Activated T-cell treated with anti-CD3 and anti-CD28 coated beads, Interleukin-2, amount 50 U/mL, for 72 hours (primary cell): Measurements from ENCODE around the gene PASK. TPM values are rescaled to one million over a fixed set of nuclear protein-coding genes. Genes with fewer than 3 reads are reported as not detected.

Experiments
- ATAC-seq, 2 donors: fragments of 150-1000 bp; cut with Tn5 transposase; replicated peaks in 1 of 2; 2 replicates each; pipeline ENCODE4 v1.10.0; 2021; ENCODE audit warnings: moderate library complexity in 2 of 2, mild to moderate bottlenecking in 1 of 2
- DNase-seq, 2 donors: peaks; one replicate each; pipeline ENCODE4 v3.0.0; 2021 to 2022; ENCODE audit warnings: mixed read lengths in 1 of 2
- H3K27ac Mint-ChIP-seq: one replicate; pipeline ENCODE4 v1.8.0; 2022; ENCODE audit warnings: mild to moderate bottlenecking, moderate library complexity, mixed read lengths
- H3K27me3 Mint-ChIP-seq: one replicate; pipeline ENCODE4 v1.8.0; 2022; ENCODE audit warnings: low read depth, mixed read lengths
- H3K36me3 Mint-ChIP-seq, 2 donors: one replicate each; pipeline ENCODE4 v1.8.0; 2022; ENCODE audit warnings: mixed read lengths in 2 of 2, mild to moderate bottlenecking in 1 of 2; ENCODE audit not compliant: insufficient read depth in 2 of 2
- H3K4me1 Mint-ChIP-seq: one replicate; pipeline ENCODE4 v1.8.0; 2022; ENCODE audit warnings: low read depth, mixed read lengths
- H3K4me3 Mint-ChIP-seq, 2 donors: one replicate each; pipeline ENCODE4 v1.8.0; 2022; ENCODE audit warnings: mild to moderate bottlenecking in 2 of 2, mixed read lengths in 2 of 2, moderate library complexity in 2 of 2
- H3K9me3 Mint-ChIP-seq, 2 donors: one replicate each; pipeline ENCODE4 v1.8.0; 2022; ENCODE audit warnings: mixed read lengths in 2 of 2
- total RNA-seq, 2 donors: library from RNA; stranded (reverse); gene quantifications; one replicate each; pipeline ENCODE4 v1.2.3, GENCODE V29; 2022

PASK gene
- total RNA-seq, 2 donors from 2014 or later = 123 to 171 TPM

GRCh38 chr2:241163601-241164118, 14.4 kb upstream of the PASK start:
- Mint-ChIP-seq H3K27ac (no peak overlapping the region), H3K27me3 (no peaks in the 10 kb centered on the region), H3K4me3 (no peak overlapping the region), H3K4me1 (no peaks in the 10 kb centered on the region), H3K36me3 (peaks cover 9 to 22% of the 10 kb centered on the region in 2 donors), H3K9me3 (no peaks in the 10 kb centered on the region)
- no peak for DNase-seq
- peak in 1 of 2 donors; percentile 26 for ATAC-seq

GRCh38 chr2:241161646-241162281, 12.5 kb upstream of the PASK start:
- Mint-ChIP-seq H3K9me3 (no peaks in the 10 kb centered on the region), H3K27ac (no peak overlapping the region), H3K4me3 (no peak overlapping the region), H3K4me1 (no peaks in the 10 kb centered on the region), H3K36me3 (peaks cover 6 to 14% of the 10 kb centered on the region in 2 donors), H3K27me3 (no peaks in the 10 kb centered on the region)
- DNase-seq (no peak), ATAC-seq (no peak)

GRCh38 chr2:241160318-241160717, 11.0 kb upstream of the PASK start:
- Mint-ChIP-seq H3K9me3 (no peaks in the 10 kb centered on the region), H3K27me3 (no peaks in the 10 kb centered on the region), H3K4me1 (peaks cover 5% of the 10 kb centered on the region), H3K4me3 (no peak overlapping the region), H3K36me3 (peaks cover 5 to 10% of the 10 kb centered on the region in 2 donors), H3K27ac (no peak overlapping the region)
- ATAC-seq (no peak), DNase-seq (no peak)

- DNase-seq = no peak
- Mint-ChIP-seq H3K36me3 (peaks cover 7 to 10% of the 10 kb centered on the region in 2 donors), H3K27me3 (no peaks in the 10 kb centered on the region), H3K9me3 (no peaks in the 10 kb centered on the region), H3K4me3 (no peak overlapping the region), H3K27ac (peak overlapping the region; percentile 33), H3K4me1 (peaks cover 15% of the 10 kb centered on the region)
- no peak for ATAC-seq
Measured at GRCh38 chr2:241159116-241159515, 9.8 kb upstream of the PASK start.

GRCh38 chr2:241158546-241158900, 9.3 kb upstream of the PASK start:
- H3K27me3 Mint-ChIP-seq = no peaks in the 10 kb centered on the region
- H3K27ac Mint-ChIP-seq = no peak overlapping the region
- peaks cover 20% of the 10 kb centered on the region for H3K4me1 Mint-ChIP-seq
- DNase-seq (no peak), ATAC-seq (no peak)
- no peaks in the 10 kb centered on the region for H3K9me3 Mint-ChIP-seq
- peaks cover 7 to 10% of the 10 kb centered on the region in 2 donors for H3K36me3 Mint-ChIP-seq
- no peak overlapping the region for H3K4me3 Mint-ChIP-seq

- Mint-ChIP-seq H3K36me3 (peaks cover 7 to 11% of the 10 kb centered on the region in 2 donors), H3K27me3 (no peaks in the 10 kb centered on the region), H3K4me3 (no peak overlapping the region), H3K9me3 (no peaks in the 10 kb centered on the region), H3K4me1 (peaks cover 25% of the 10 kb centered on the region), H3K27ac (no peak overlapping the region)
- ATAC-seq (no peak), DNase-seq (no peak)
Measured at GRCh38 chr2:241157841-241158545, 8.7 kb upstream of the PASK start.

- Mint-ChIP-seq H3K27me3 (no peaks in the 10 kb centered on the region), H3K27ac (no peak overlapping the region), H3K36me3 (peaks cover 4 to 10% of the 10 kb centered on the region in 2 donors), H3K4me3 (no peak overlapping the region), H3K4me1 (peaks cover 33% of the 10 kb centered on the region), H3K9me3 (no peaks in the 10 kb centered on the region)
- ATAC-seq (no peak), DNase-seq (no peak)
Measured at GRCh38 chr2:241156971-241157441, 7.7 kb upstream of the PASK start.

GRCh38 chr2:241155936-241156335, 6.7 kb upstream of the PASK start:
- Mint-ChIP-seq H3K36me3 (peaks cover 4 to 10% of the 10 kb centered on the region in 2 donors), H3K9me3 (no peaks in the 10 kb centered on the region), H3K4me1 (peaks cover 43% of the 10 kb centered on the region), H3K27ac (peak overlapping the region; percentile 42), H3K27me3 (no peaks in the 10 kb centered on the region), H3K4me3 (no peak overlapping the region)
- ATAC-seq (no peak), DNase-seq (no peak)

GRCh38 chr2:241154915-241155314, 5.6 kb upstream of the PASK start:
- ATAC-seq (peak; percentile 16 to 37), DNase-seq (peak; percentile 30 to 37)
- H3K27me3 Mint-ChIP-seq = no peaks in the 10 kb centered on the region
- H3K9me3 Mint-ChIP-seq = no peaks in the 10 kb centered on the region
- peaks cover 44% of the 10 kb centered on the region for H3K4me1 Mint-ChIP-seq
- peak overlapping the region; percentile 35 for H3K27ac Mint-ChIP-seq
- peak overlapping the region; percentile 4 to 11 for H3K4me3 Mint-ChIP-seq
- H3K36me3 Mint-ChIP-seq = peaks cover 3 to 11% of the 10 kb centered on the region in 2 donors

GRCh38 chr2:241153616-241154015, 4.3 kb upstream of the PASK start:
- H3K36me3 Mint-ChIP-seq = peaks cover 4 to 7% of the 10 kb centered on the region in 2 donors
- DNase-seq (no peak), ATAC-seq (no peak)
- no peaks in the 10 kb centered on the region for H3K27me3 Mint-ChIP-seq
- H3K27ac Mint-ChIP-seq = peak overlapping the region; percentile 29
- H3K4me1 Mint-ChIP-seq = peaks cover 46% of the 10 kb centered on the region
- peak overlapping the region; percentile 15 to 45 for H3K4me3 Mint-ChIP-seq
- H3K9me3 Mint-ChIP-seq = no peaks in the 10 kb centered on the region

GRCh38 chr2:241151934-241152660, 2.8 kb upstream of the PASK start:
- DNase-seq (no peak), ATAC-seq (no peak)
- H3K27me3 Mint-ChIP-seq = no peaks in the 10 kb centered on the region
- peaks cover 5 to 10% of the 10 kb centered on the region in 2 donors for H3K36me3 Mint-ChIP-seq
- H3K4me3 Mint-ChIP-seq = peak overlapping the region; percentile 83 to 85
- peaks cover 61% of the 10 kb centered on the region for H3K4me1 Mint-ChIP-seq
- H3K27ac Mint-ChIP-seq = no peak overlapping the region
- no peaks in the 10 kb centered on the region for H3K9me3 Mint-ChIP-seq

GRCh38 chr2:241150660-241151530, 1.6 kb upstream of the PASK start:
- Mint-ChIP-seq H3K9me3 (no peaks in the 10 kb centered on the region), H3K36me3 (peaks cover 5 to 11% of the 10 kb centered on the region in 2 donors), H3K27me3 (no peaks in the 10 kb centered on the region), H3K4me3 (peak overlapping the region; percentile 83 to 85), H3K4me1 (peaks cover 69% of the 10 kb centered on the region), H3K27ac (no peak overlapping the region)
- ATAC-seq (no peak), DNase-seq (no peak)
